ENCODE results near the gene KAZN. TPM values are rescaled to one million over a fixed set of nuclear protein-coding genes. Genes with fewer than 3 reads are reported as not detected.

Gene KAZN
- total RNA-seq, 1 donor from 2014 or later = 21.2 TPM

GRCh38 chr1:14646973-14647372, 48.5 kb downstream of the KAZN start:
- Histone ChIP-seq H3K9me3 (peaks cover 7% of the 10 kb centered on the region), H3K4me1 (no peaks in the 10 kb centered on the region), H3K36me3 (no peaks in the 10 kb centered on the region), H3K27ac (no peak overlapping the region), H3K4me3 (no peak overlapping the region), H3K27me3 (ENCODE audit: low read depth) (no peaks in the 10 kb centered on the region)
- ATAC-seq (no peak), DNase-seq (no peak)
- TF ChIP-seq CTCF (IDR thresholded peaks at IDR 0.05) = no peak
- intact Hi-C loops (cut with DNase I) = no loop called here

GRCh38 chr1:14647777-14648176, 49.3 kb downstream of the KAZN start:
- no peaks in the 10 kb centered on the region for H3K4me1 ChIP-seq
- H3K36me3 ChIP-seq = no peaks in the 10 kb centered on the region
- no peak for ATAC-seq
- H3K4me3 ChIP-seq = no peak overlapping the region
- intact Hi-C loops (cut with DNase I) = no loop called here
- DNase-seq = no peak
- no peaks in the 10 kb centered on the region for H3K27me3 ChIP-seq (ENCODE audit: low read depth)
- no peak for TF ChIP-seq CTCF (IDR thresholded peaks at IDR 0.05)
- H3K27ac ChIP-seq = no peak overlapping the region
- H3K9me3 ChIP-seq = peaks cover 7% of the 10 kb centered on the region

- Histone ChIP-seq H3K36me3 (no peaks in the 10 kb centered on the region), H3K27me3 (ENCODE audit: low read depth) (no peaks in the 10 kb centered on the region), H3K4me3 (no peak overlapping the region), H3K9me3 (peaks cover 7% of the 10 kb centered on the region), H3K4me1 (no peaks in the 10 kb centered on the region), H3K27ac (no peak overlapping the region)
- intact Hi-C loops (cut with DNase I) = no loop called here
- TF ChIP-seq CTCF (IDR thresholded peaks at IDR 0.05) = no peak
- no peak for ATAC-seq
- DNase-seq = no peak
Measured at GRCh38 chr1:14648391-14648790, 49.9 kb downstream of the KAZN start.

- intact Hi-C loops (cut with DNase I) = no loop called here
- H3K4me3 ChIP-seq = no peak overlapping the region
Measured at GRCh38 chr1:14648896-14649855, 50.7 kb downstream of the KAZN start.

GRCh38 chr1:14649976-14650375, 51.5 kb downstream of the KAZN start:
- Histone ChIP-seq H3K4me1 (no peaks in the 10 kb centered on the region), H3K27ac (no peak overlapping the region), H3K27me3 (ENCODE audit: low read depth) (no peaks in the 10 kb centered on the region), H3K9me3 (peaks cover 6% of the 10 kb centered on the region), H3K4me3 (no peak overlapping the region), H3K36me3 (no peaks in the 10 kb centered on the region)
- no peak for ATAC-seq
- TF ChIP-seq CTCF (IDR thresholded peaks at IDR 0.05) = no peak
- no peak for DNase-seq
- intact Hi-C loops (cut with DNase I) = no loop called here

More at GRCh38 chr1:14648896-14649855, 50.7 kb downstream of the KAZN start:
- Histone ChIP-seq H3K36me3 (no peaks in the 10 kb centered on the region), H3K27me3 (ENCODE audit: low read depth) (no peaks in the 10 kb centered on the region), H3K4me1 (no peaks in the 10 kb centered on the region), H3K27ac (no peak overlapping the region), H3K9me3 (peaks cover 7% of the 10 kb centered on the region)
- no peak for TF ChIP-seq CTCF (IDR thresholded peaks at IDR 0.05)
- DNase-seq (no peak), ATAC-seq (no peak)
